IgD-negative memory B cell (primary cell): ENCODE data around the gene NDUFA7. TPM values are rescaled to one million over a fixed set of nuclear protein-coding genes. Genes with fewer than 3 reads are reported as not detected.
A peak's percentile ranks its signal among the peaks of the same experiment; 100 is the strongest.
"Not testable (repeated sequence)": the region's sequence is repeated elsewhere in the genome, so short reads cannot be mapped to it uniquely, and the experiment has no call there.

Experiments
- H3K27ac Mint-ChIP-seq, 3 donors: one replicate each; pipeline ENCODE4 v1.8.0; 2020 to 2022; ENCODE audit warnings: mild to moderate bottlenecking in 3 of 3, mixed read lengths in 3 of 3, moderate library complexity in 1 of 3
- H3K27me3 Mint-ChIP-seq: one replicate; pipeline ENCODE4 v1.8.0; 2021; ENCODE audit warnings: mixed read lengths
- H3K36me3 Mint-ChIP-seq: one replicate; pipeline ENCODE4 v1.8.0; 2020; ENCODE audit warnings: mild to moderate bottlenecking, mixed read lengths
- H3K4me1 Mint-ChIP-seq, 3 donors: one replicate each; pipeline ENCODE4 v1.8.0; 2020 to 2022; ENCODE audit warnings: mixed read lengths in 3 of 3, mild to moderate bottlenecking in 1 of 3
- H3K4me3 Mint-ChIP-seq, 4 donors: one replicate each; pipeline ENCODE4 v1.8.0; 2020 to 2022; ENCODE audit warnings: mild to moderate bottlenecking in 4 of 4, mixed read lengths in 4 of 4, moderate library complexity in 3 of 4
- H3K9me3 Mint-ChIP-seq, 3 donors: one replicate each; pipeline ENCODE4 v1.8.0; 2020 to 2021; ENCODE audit warnings: mixed read lengths in 3 of 3, mild to moderate bottlenecking in 1 of 3
- polyA plus RNA-seq: library from polyadenylated mRNA; unstranded; fragments of 300-500 nt; fragmentation: Illumina TruSeq; gene quantifications from one replicate; pipeline ENCODE4 v1.2.3, GENCODE V29; 2021

NDUFA7 gene
- polyA plus RNA-seq = 141 TPM

- Mint-ChIP-seq H3K4me3 (peak within 1 kb of the TSS; percentile 95 to 99 (median 98)), H3K36me3 (peaks cover 1% of the 10 kb centered on the region), H3K27ac (peak within 1 kb of the TSS; percentile 97 to 98 (median 98)), H3K4me1 (peaks cover 15 to 20% (median 16%) of the 10 kb centered on the region in 3 donors), H3K9me3 (no peaks in the 10 kb centered on the region), H3K27me3 (no peaks in the 10 kb centered on the region)
Measured at GRCh38 chr19:8321067-8321985, at the start of gene NDUFA7, which contains the start of gene RPS28. NDUFA7 (minus strand) TSS chr19:8321375; CDS start chr19:8321358, 17 bp downstream. RPS28 (plus strand) TSS chr19:8321496; CDS start chr19:8321531, 35 bp downstream.

GRCh38 chr19:8370176-8371010 lies 49.2 kb upstream of the NDUFA7 start:
- peaks cover 24% of the 10 kb centered on the region for H3K27me3 Mint-ChIP-seq
- no peak overlapping the region for H3K27ac Mint-ChIP-seq

GRCh38 chr19:8367327-8368001 lies 46.3 kb upstream of the NDUFA7 start:
- no peak overlapping the region for H3K4me3 Mint-ChIP-seq
- H3K9me3 Mint-ChIP-seq = no peaks in the 10 kb centered on the region
- H3K27ac Mint-ChIP-seq = no peak overlapping the region
- no peaks in the 10 kb centered on the region for H3K36me3 Mint-ChIP-seq
- peaks cover 39% of the 10 kb centered on the region for H3K27me3 Mint-ChIP-seq
- H3K4me1 Mint-ChIP-seq = peaks cover 0 to 3% (median 1%) of the 10 kb centered on the region in 3 donors

More at GRCh38 chr19:8370176-8371010, 49.2 kb upstream of the NDUFA7 start:
- no peaks in the 10 kb centered on the region for H3K9me3 Mint-ChIP-seq
- H3K4me3 Mint-ChIP-seq = no peak overlapping the region
- no peaks in the 10 kb centered on the region for H3K36me3 Mint-ChIP-seq
- H3K4me1 Mint-ChIP-seq = peaks cover 0 to 1% (median 0%) of the 10 kb centered on the region in 3 donors

GRCh38 chr19:8366961-8367326 lies 45.8 kb upstream of the NDUFA7 start:
- Mint-ChIP-seq H3K4me1 (peaks cover 0 to 3% (median 1%) of the 10 kb centered on the region in 3 donors), H3K27ac (peak overlapping the region in 1 of 3 donors; percentile 23), H3K4me3 (no peak overlapping the region), H3K36me3 (no peaks in the 10 kb centered on the region), H3K27me3 (peaks cover 41% of the 10 kb centered on the region), H3K9me3 (no peaks in the 10 kb centered on the region)

- Mint-ChIP-seq H3K27ac (peak overlapping the region in 1 of 3 donors; percentile 23), H3K4me3 (peak overlapping the region in 1 of 4 donors; percentile 73), H3K9me3 (no peaks in the 10 kb centered on the region), H3K4me1 (peaks cover 0 to 3% (median 0%) of the 10 kb centered on the region in 3 donors), H3K36me3 (no peaks in the 10 kb centered on the region), H3K27me3 (peaks cover 45% of the 10 kb centered on the region)
Measured at GRCh38 chr19:8366121-8366581, 45.0 kb upstream of the NDUFA7 start.

GRCh38 chr19:8363803-8364771 lies 42.9 kb upstream of the NDUFA7 start, which contains the start of gene ANGPTL4:
ANGPTL4 (plus strand) TSS chr19:8364155; CDS start chr19:8364322, 167 bp downstream.
- H3K4me3 Mint-ChIP-seq = peak within 1 kb of the TSS in 3 of 4 donors; percentile 63 to 89 (median 79)
- peaks cover 45% of the 10 kb centered on the region for H3K27me3 Mint-ChIP-seq
- H3K9me3 Mint-ChIP-seq = no peaks in the 10 kb centered on the region
- H3K36me3 Mint-ChIP-seq = no peaks in the 10 kb centered on the region
- H3K4me1 Mint-ChIP-seq = peaks cover 0 to 3% (median 0%) of the 10 kb centered on the region in 3 donors
- H3K27ac Mint-ChIP-seq = no peak within 1 kb of the TSS

- peaks cover 37% of the 10 kb centered on the region for H3K27me3 Mint-ChIP-seq
- H3K4me3 Mint-ChIP-seq = no peak overlapping the region
Measured at GRCh38 chr19:8361921-8362793, 41.0 kb upstream of the NDUFA7 start.

GRCh38 chr19:8360196-8360595 lies 39.0 kb upstream of the NDUFA7 start:
- H3K36me3 Mint-ChIP-seq = no peaks in the 10 kb centered on the region
- peaks cover 0 to 3% (median 0%) of the 10 kb centered on the region in 3 donors for H3K4me1 Mint-ChIP-seq
- H3K27me3 Mint-ChIP-seq = peaks cover 20% of the 10 kb centered on the region
- peaks cover 0 to 6% (median 4%) of the 10 kb centered on the region in 3 donors for H3K9me3 Mint-ChIP-seq
- no peak overlapping the region for H3K4me3 Mint-ChIP-seq
- no peak overlapping the region for H3K27ac Mint-ChIP-seq

More at GRCh38 chr19:8361921-8362793, 41.0 kb upstream of the NDUFA7 start:
- Mint-ChIP-seq H3K27ac (no peak overlapping the region), H3K36me3 (no peaks in the 10 kb centered on the region), H3K4me1 (peaks cover 0 to 3% (median 0%) of the 10 kb centered on the region in 3 donors), H3K9me3 (no peaks in the 10 kb centered on the region)

- no peak overlapping the region for H3K27ac Mint-ChIP-seq
- peaks cover 17% of the 10 kb centered on the region for H3K27me3 Mint-ChIP-seq
- H3K4me3 Mint-ChIP-seq = no peak overlapping the region
- no peaks in the 10 kb centered on the region for H3K36me3 Mint-ChIP-seq
- H3K4me1 Mint-ChIP-seq = peaks cover under 1 to 1% (median under 1%) of the 10 kb centered on the region in 3 donors
- H3K9me3 Mint-ChIP-seq = peaks cover 0 to 6% (median 4%) of the 10 kb centered on the region in 3 donors
Measured at GRCh38 chr19:8358948-8359347, 37.8 kb upstream of the NDUFA7 start.

GRCh38 chr19:8357007-8357521 lies 35.9 kb upstream of the NDUFA7 start:
- peak overlapping the region in 1 of 3 donors; percentile 26 for H3K27ac Mint-ChIP-seq
- H3K4me1 Mint-ChIP-seq = peaks cover 2 to 4% (median 2%) of the 10 kb centered on the region in 3 donors
- H3K4me3 Mint-ChIP-seq = no peak overlapping the region
- no peaks in the 10 kb centered on the region for H3K36me3 Mint-ChIP-seq
- peaks cover 0 to 6% (median 4%) of the 10 kb centered on the region in 3 donors for H3K9me3 Mint-ChIP-seq
- H3K27me3 Mint-ChIP-seq = peaks cover 7% of the 10 kb centered on the region

- no peak overlapping the region for H3K4me3 Mint-ChIP-seq
- H3K9me3 Mint-ChIP-seq = peaks cover 0 to 6% (median 4%) of the 10 kb centered on the region in 3 donors
- H3K36me3 Mint-ChIP-seq = no peaks in the 10 kb centered on the region
- H3K4me1 Mint-ChIP-seq = peaks cover 2 to 4% (median 2%) of the 10 kb centered on the region in 3 donors
- no peak overlapping the region for H3K27ac Mint-ChIP-seq
- H3K27me3 Mint-ChIP-seq = peaks cover 5% of the 10 kb centered on the region
Measured at GRCh38 chr19:8355631-8356402, 34.6 kb upstream of the NDUFA7 start.

- not testable (repeated sequence) for H3K4me3 Mint-ChIP-seq, H3K4me1 Mint-ChIP-seq, H3K27me3 Mint-ChIP-seq, H3K27ac Mint-ChIP-seq, H3K36me3 Mint-ChIP-seq, H3K9me3 Mint-ChIP-seq
Measured at GRCh38 chr19:8352845-8353244, 31.7 kb upstream of the NDUFA7 start.
